HCT116 (cell line): ENCODE measurements around the gene GNRH2. TPM values are rescaled to one million over a fixed set of nuclear protein-coding genes. Genes with fewer than 3 reads are reported as not detected.

Experiments
- ATAC-seq: fragments of 200-7000 bp; cut with Tn5 transposase; 2 replicates; pipeline ENCODE4 v1.9.1; 2020; ENCODE audit warnings: mild to moderate bottlenecking, moderate library complexity
- BruUV-seq: library from RNA; stranded (reverse); fragments of 400-500 nt; replicated peaks from 2 replicates; lab custom pipeline; 2021; lab: Mats Ljungman, UMichigan
- CTCF ChIA-PET: fragments of 300-600 bp; sonication (Branson Sonifier 250); formaldehyde crosslinking; loops from one replicate; lab custom pipeline; 2021; ENCODE audit warnings: antibody characterized with exemption; lab: Charles Lee
- POLR2A ChIA-PET: fragments of 300-600, 350-600 bp; sonication (Branson Sonifier 250); formaldehyde crosslinking; loops from one replicate; lab custom pipeline; 2021; ENCODE audit warnings: antibody characterized with exemption; lab: Charles Lee
- RAD21 ChIA-PET, 2 experiments: fragments of 300-600 bp; sonication (Branson Sonifier 250); formaldehyde crosslinking; loops; one replicate each; lab custom pipeline; 2023; ENCODE audit warnings: low total read pairs in 2 of 2; ENCODE audit not compliant: uncharacterized antibody in 2 of 2, unreplicated experiment in 2 of 2, low non-redundant PET in 1 of 2; lab: Charles Lee
- DNase-seq: peaks from one replicate; pipeline ENCODE4 v3.0.0-alpha.2; 2010; ENCODE audit warnings: low read depth, low spot score
- H2AFZ ChIP-seq: fragments of 200-600 bp; shearing (Covaris generic), sonication (generic); 2 replicates; pipeline ENCODE4 v1.6.1; 2017; ENCODE audit warnings: low read depth, mixed run types, mixed read lengths, antibody characterized with exemption, low read length; ENCODE audit not compliant: poor library complexity, severe bottlenecking
- H3K27ac ChIP-seq: 2 replicates; pipeline ENCODE4 v1.5.1; 2012; ENCODE audit warnings: low read depth, low read length
- H3K27me3 ChIP-seq: fragments of 200-600 bp; sonication (generic); 2 replicates; pipeline ENCODE4 v1.6.1; 2016; ENCODE audit warnings: mixed run types, low read length, mixed read lengths; ENCODE audit not compliant: insufficient read depth
- H3K36me3 ChIP-seq, 2 experiments: fragments of 200-500 bp in 1 of 2; fragments of 200-600 bp in 1 of 2; sonication (Bioruptor generic) in 1 of 2; sonication (generic) in 1 of 2; 2 replicates each; pipeline versions ENCODE4 v1.5.1 to v1.6.1; 2014 to 2016; ENCODE audit warnings: low read length in 2 of 2, inconsistent platforms in 1 of 2, mixed read lengths in 1 of 2, mixed run types in 1 of 2; ENCODE audit not compliant: insufficient read depth in 2 of 2, control insufficient read depth in 1 of 2
- H3K4me1 ChIP-seq, 2 experiments: fragments of 200-600 bp in 1 of 2; sonication (generic) in 1 of 2; 2 replicates each; pipeline versions ENCODE4 v1.5.1 to v1.6.1; 2012 to 2017; ENCODE audit warnings: low read length in 2 of 2, inconsistent platforms in 1 of 2, mild to moderate bottlenecking in 1 of 2, mixed read lengths in 1 of 2, mixed run types in 1 of 2, moderate library complexity in 1 of 2; ENCODE audit not compliant: insufficient read depth in 2 of 2, control insufficient read depth in 1 of 2
- H3K4me2 ChIP-seq: fragments of 200-600 bp; sonication (generic); 2 replicates; pipeline ENCODE4 v1.6.1; 2017; ENCODE audit warnings: mixed run types, low read length, mixed read lengths
- H3K4me3 ChIP-seq, 2 experiments: fragments of 200-600 bp in 1 of 2; sonication (generic) in 1 of 2; replicated peaks in 1 of 2; 2 replicates each; pipeline ENCODE4 v1.5.1; 2011 to 2016; ENCODE audit warnings: low read length in 2 of 2, control low read depth in 1 of 2, low read depth in 1 of 2, mild to moderate bottlenecking in 1 of 2, mixed read lengths in 1 of 2, mixed run types in 1 of 2
- H3K79me2 ChIP-seq: fragments of 200-600 bp; sonication (generic); 2 replicates; pipeline ENCODE4 v1.6.1; 2017; ENCODE audit warnings: mild to moderate bottlenecking, mixed run types, low read length, moderate library complexity, mixed read lengths; ENCODE audit not compliant: insufficient read depth
- H3K9ac ChIP-seq: fragments of 200-600 bp; sonication (generic); 2 replicates; pipeline ENCODE4 v1.6.1; 2016; ENCODE audit warnings: low read length, mixed read lengths
- H3K9me2 ChIP-seq: fragments of 200-600 bp; sonication (generic), shearing (Covaris generic); 2 replicates; pipeline ENCODE4 v1.6.1; 2017; ENCODE audit warnings: mixed run types, mild to moderate bottlenecking, moderate library complexity; ENCODE audit not compliant: insufficient read depth
- H3K9me3 ChIP-seq, 2 experiments: fragments of 200-500 bp in 1 of 2; fragments of 200-600 bp in 1 of 2; sonication (Bioruptor generic) in 1 of 2; sonication (generic) in 1 of 2; 2 replicates each; pipeline ENCODE4 v1.6.1; 2014 to 2017; ENCODE audit warnings: low read length in 2 of 2, mixed read lengths in 2 of 2, inconsistent platforms in 1 of 2, low read depth in 1 of 2, mild to moderate bottlenecking in 1 of 2, mixed run types in 1 of 2, moderate library complexity in 1 of 2; ENCODE audit not compliant: control insufficient read depth in 1 of 2, insufficient read depth in 1 of 2
- H4K20me1 ChIP-seq: fragments of 200-600 bp; sonication (generic), shearing (Covaris generic); 2 replicates; pipeline ENCODE4 v1.6.1; 2017; ENCODE audit warnings: mixed run types, mild to moderate bottlenecking, moderate library complexity; ENCODE audit not compliant: insufficient read depth
- CBX3 ChIP-seq: IDR thresholded peaks from 2 replicates; pipeline ENCODE4 v1.6.1; 2012; ENCODE audit warnings: low read depth
- CEBPB ChIP-seq: IDR thresholded peaks from 2 replicates; pipeline ENCODE4 v1.6.1; 2012; ENCODE audit warnings: low read depth
- CTCF ChIP-seq, 3 experiments: fragments of 200-600 bp in 1 of 3; sonication (generic) in 1 of 3; IDR thresholded peaks in 2 of 3; conservative IDR thresholded peaks in 1 of 3; 2 replicates each; pipeline ENCODE4 v1.5.1; 2012 to 2017; ENCODE audit warnings: low read depth in 2 of 3, low read length in 2 of 3, antibody characterized with exemption in 1 of 3, borderline replicate concordance in 1 of 3, control low read depth in 1 of 3, mild to moderate bottlenecking in 1 of 3, mixed read lengths in 1 of 3, mixed run types in 1 of 3, moderate library complexity in 1 of 3; ENCODE audit not compliant: insufficient read depth in 1 of 3
- EGR1 ChIP-seq: IDR thresholded peaks from 2 replicates; pipeline ENCODE4 v1.6.1; 2012; ENCODE audit warnings: low read depth
- ELF1 ChIP-seq: IDR thresholded peaks from 2 replicates; pipeline ENCODE4 v1.6.1; 2012; ENCODE audit warnings: low read depth, borderline replicate concordance
- EZH2 ChIP-seq: fragments of 200-600 bp; sonication (generic); IDR thresholded peaks from 2 replicates; pipeline ENCODE4 v1.6.1; 2017; ENCODE audit warnings: antibody characterized with exemption, mixed run types
- EZH2phosphoT487 ChIP-seq: fragments of 200-600 bp; IDR thresholded peaks from 2 replicates; pipeline ENCODE4 v1.6.1; 2018; ENCODE audit warnings: antibody characterized with exemption, borderline replicate concordance
- JUND ChIP-seq: IDR thresholded peaks from 2 replicates; pipeline ENCODE4 v1.6.1; 2012
- MAX ChIP-seq: IDR thresholded peaks from 2 replicates; pipeline ENCODE4 v1.6.1; 2012
- POLR2AphosphoS5 ChIP-seq: IDR thresholded peaks from 2 replicates; pipeline ENCODE4 v1.6.1; 2011; ENCODE audit warnings: mild to moderate bottlenecking, low read depth, low read length, moderate library complexity
- RAD21 ChIP-seq: IDR thresholded peaks from 2 replicates; pipeline ENCODE4 v1.6.1; 2012; ENCODE audit warnings: low read depth, mild to moderate bottlenecking
- REST ChIP-seq: IDR thresholded peaks from 2 replicates; pipeline ENCODE4 v1.6.1; 2012; ENCODE audit warnings: low read depth
- SIN3A ChIP-seq: IDR thresholded peaks from 2 replicates; pipeline ENCODE4 v1.6.1; 2012; ENCODE audit warnings: low read depth
- SRF ChIP-seq: IDR thresholded peaks from 2 replicates; pipeline ENCODE4 v1.6.1; 2012; ENCODE audit warnings: low read depth
- YY1 ChIP-seq: IDR thresholded peaks from 2 replicates; pipeline ENCODE4 v1.6.1; 2011; ENCODE audit warnings: low read length, low read depth, moderate library complexity, mild to moderate bottlenecking; ENCODE audit not compliant: insufficient replicate concordance; ENCODE audit errors: extremely low read depth
- ZBTB33 ChIP-seq: IDR thresholded peaks from 2 replicates; pipeline ENCODE4 v1.6.1; 2011; ENCODE audit warnings: mild to moderate bottlenecking, low read length, moderate library complexity; ENCODE audit not compliant: insufficient replicate concordance; ENCODE audit errors: extremely low read depth
- ZFX ChIP-seq: fragments of 450-650 bp; IDR thresholded peaks from 2 replicates; pipeline ENCODE4 v1.6.1; 2017
- ZNF274 ChIP-seq: fragments of 200-500 bp; sonication (Bioruptor generic); IDR thresholded peaks from 2 replicates; pipeline ENCODE4 v1.6.1; 2014; ENCODE audit warnings: mild to moderate bottlenecking, low read depth, low read length, inconsistent platforms
- intact Hi-C: fragments of 100-400 bp; cut with micrococcal nuclease; formaldehyde crosslinking; loops from 2 replicates; pipeline ENCODE4 v1.10.0; 2022
- total RNA-seq: library from RNA; stranded (reverse); gene quantifications from one replicate; pipeline ENCODE4 v1.2.1, GENCODE V29; 2021; ENCODE audit not compliant: unreplicated experiment

The GNRH2 gene
- total RNA-seq, 1 experiment from 2014 or later, result 0.32 TPM

- ChIA-PET POLR2A (no interaction called here), CTCF (interaction anchor here (0.6 kb wide), 1 partner anchor 130 kb away, joined by 3 read pairs; no protein-coding TSS in a partner anchor), RAD21 (no interaction called here)
- no peak overlapping the region for H2AFZ ChIP-seq
- H3K9ac ChIP-seq, result no peak overlapping the region
- no peaks in the 10 kb centered on the region for H3K9me3 ChIP-seq
- H3K36me3 ChIP-seq, result peaks cover 0 to 8% of the 10 kb centered on the region in 2 experiments; a peak in 2 of 4 replicates
- intact Hi-C loops, result no loop called here
- H4K20me1 ChIP-seq, result no peaks in the 10 kb centered on the region
- H3K4me1 ChIP-seq, result no peaks in the 10 kb centered on the region
- no peak overlapping the region for H3K27ac ChIP-seq
- no peak for TF ChIP-seq REST
- no peak for TF ChIP-seq MAX
- TF ChIP-seq POLR2AphosphoS5, result no peak
- no peak for TF ChIP-seq CEBPB
- TF ChIP-seq YY1, result no peak
- TF ChIP-seq EZH2phosphoT487, result no peak
- TF ChIP-seq SIN3A, result no peak
- TF ChIP-seq ZBTB33, result no peak
- TF ChIP-seq RAD21, result no peak
- TF ChIP-seq ZFX, result no peak
- no peak for TF ChIP-seq EGR1
- TF ChIP-seq CBX3, result no peak
- no peak for TF ChIP-seq EZH2
- no peak for TF ChIP-seq SRF
- TF ChIP-seq ZNF274, result no peak
- TF ChIP-seq JUND, result no peak
- no peak for TF ChIP-seq CTCF (IDR thresholded peaks at IDR 0.05 in 2 of 3, conservative IDR thresholded peaks at IDR 0.05 in 1 of 3; ENCODE audit: borderline replicate concordance in 1 of 3, insufficient read depth in 1 of 3, low read depth in 2 of 3, low read length in 2 of 3)
- TF ChIP-seq ELF1, result no peak
- H3K4me2 ChIP-seq, result no peak overlapping the region
- H3K4me3 ChIP-seq, result no peak overlapping the region
- ATAC-seq (no peak), DNase-seq (no peak)
- H3K27me3 ChIP-seq, result no peaks in the 10 kb centered on the region
- no TSS peak for BruUV-seq
- H3K79me2 ChIP-seq, result no peaks in the 10 kb centered on the region
- no peaks in the 10 kb centered on the region for H3K9me2 ChIP-seq
These were observed 44.7 kb upstream of the GNRH2 start for GRCh38 chr20:2998728-2999127.
